NCI-H187 treated with DMSO at 0.1 percent for 48 hours (cell line): ENCODE measurements around the gene ATG4D.
"Not testable (repeated sequence)": the region's sequence is repeated elsewhere in the genome, so short reads cannot be mapped to it uniquely, and the experiment has no call there.

ENCODE experiments used
- DNase-seq: peaks from one replicate; lab custom pipeline; 2025; lab: John Stamatoyannopoulos, UW

Gene ATG4D

DNA sequence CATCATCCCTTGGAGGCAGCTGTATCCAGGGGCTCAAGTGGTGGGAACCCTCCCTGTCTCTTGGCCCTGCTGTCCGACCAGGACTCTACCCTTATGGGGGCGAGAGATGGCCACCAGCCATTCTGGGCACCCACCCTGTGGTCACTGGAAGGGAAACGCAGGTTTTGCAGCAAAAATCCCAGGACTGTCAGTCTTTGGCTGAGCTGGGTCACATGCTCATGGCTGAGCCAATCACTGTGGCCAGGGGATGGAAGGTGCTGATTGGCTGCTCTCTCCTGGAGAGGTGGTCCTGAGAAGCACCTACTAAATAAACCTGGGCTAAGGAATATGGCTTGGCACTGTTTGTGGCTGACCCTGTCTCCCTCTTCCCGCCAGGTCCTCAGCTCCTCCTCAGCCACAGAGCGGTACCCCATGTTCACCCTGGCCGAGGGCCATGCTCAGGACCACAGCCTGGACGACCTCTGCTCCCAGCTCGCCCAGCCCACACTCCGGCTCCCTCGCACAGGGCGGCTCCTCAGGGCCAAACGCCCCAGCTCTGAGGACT, 8.9 kb downstream of the ATG4D start:
- DNase-seq = no peak

DNA sequence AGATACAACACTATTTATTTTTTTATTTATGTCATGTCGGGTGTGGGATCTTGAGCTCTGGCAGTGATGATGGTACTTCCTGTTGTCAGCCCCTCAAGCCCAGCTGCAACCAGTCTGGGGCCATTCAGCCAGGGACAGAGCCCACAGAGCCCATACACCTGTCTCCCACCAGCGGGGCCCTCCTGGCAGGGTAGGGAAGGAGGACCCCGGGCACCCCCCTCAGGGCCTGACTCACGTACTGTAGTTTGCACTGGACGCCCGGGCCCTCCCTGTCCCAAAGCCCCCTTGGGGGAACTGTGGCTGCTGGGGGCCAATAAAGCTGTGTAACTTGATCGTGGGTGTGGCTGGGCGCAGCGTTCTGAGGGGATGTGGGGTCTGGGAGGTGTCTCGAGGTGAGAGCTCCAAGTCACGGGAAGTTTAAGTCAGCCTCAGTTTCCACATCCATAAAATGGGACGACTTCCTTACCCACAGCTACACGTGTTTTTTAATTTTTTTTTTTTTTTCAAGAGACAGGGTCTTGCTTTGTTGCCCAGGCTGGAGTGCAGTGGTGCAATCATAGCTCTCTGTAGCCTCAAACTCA, 9.5 kb downstream of the ATG4D start:
- DNase-seq = no peak

DNA sequence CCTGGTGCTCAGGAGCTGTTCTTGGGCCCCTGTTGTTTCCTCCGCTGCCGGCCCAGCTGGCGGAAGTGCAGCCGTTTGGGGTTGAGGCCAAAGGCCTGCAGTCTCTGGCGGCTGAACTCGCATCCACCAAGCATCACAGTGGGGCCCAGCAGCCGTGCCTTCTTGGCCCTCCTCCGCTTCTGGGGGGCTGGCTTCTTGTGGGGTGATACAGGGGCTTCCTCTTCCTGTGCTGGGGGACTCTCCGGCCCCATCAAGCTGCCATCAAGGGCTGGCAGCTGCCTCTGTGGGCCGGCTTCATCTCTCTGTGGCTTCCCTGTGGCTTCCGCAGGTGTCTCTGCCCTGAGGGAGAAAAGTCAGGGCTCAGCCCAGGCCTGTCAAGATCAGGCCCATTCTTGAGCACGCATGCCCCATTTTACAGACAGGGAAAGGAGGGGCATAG, 10.3 kb downstream of the ATG4D start:
- DNase-seq = no peak

DNA sequence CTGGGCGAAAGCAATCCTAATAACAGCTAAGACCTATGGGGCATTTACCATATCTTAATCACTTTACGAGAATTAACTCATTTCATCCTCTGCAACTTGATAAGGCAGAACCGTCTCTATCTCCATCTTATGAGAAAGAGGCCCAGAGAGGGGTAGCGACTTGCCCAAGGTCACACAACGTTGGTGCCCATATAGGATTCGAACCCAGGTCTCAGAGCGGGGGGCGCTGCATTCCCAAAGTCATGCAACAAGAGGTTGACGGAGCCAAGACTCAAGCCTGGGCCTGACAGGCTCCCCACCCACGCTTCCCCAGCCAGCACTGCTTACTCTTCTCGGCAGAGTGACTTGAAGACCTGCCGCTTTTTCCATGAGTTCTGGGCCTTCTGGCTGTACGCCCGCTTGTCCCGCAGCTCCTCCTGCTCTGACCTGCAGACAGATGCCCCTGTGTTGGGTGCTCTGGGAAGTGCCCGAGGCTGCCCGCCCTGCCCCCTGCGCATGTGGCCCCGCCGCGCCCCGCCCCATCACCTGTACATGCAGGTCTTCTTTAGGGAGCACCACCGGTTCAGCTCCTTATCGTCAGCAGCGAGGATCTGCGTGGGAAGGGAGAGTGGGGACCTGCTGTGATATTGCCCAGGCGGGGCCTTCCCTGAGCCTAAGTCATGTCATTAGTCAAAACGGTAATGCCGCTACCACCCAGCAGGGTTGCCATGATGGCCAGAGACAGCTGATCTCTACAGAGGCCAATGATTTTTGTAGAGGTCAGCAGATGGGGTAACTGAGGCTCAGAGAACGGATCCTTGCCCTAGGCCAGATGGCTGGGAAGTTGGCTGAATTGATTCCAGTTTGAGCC, 11.3 kb downstream of the ATG4D start:
- no peak for DNase-seq

DNA sequence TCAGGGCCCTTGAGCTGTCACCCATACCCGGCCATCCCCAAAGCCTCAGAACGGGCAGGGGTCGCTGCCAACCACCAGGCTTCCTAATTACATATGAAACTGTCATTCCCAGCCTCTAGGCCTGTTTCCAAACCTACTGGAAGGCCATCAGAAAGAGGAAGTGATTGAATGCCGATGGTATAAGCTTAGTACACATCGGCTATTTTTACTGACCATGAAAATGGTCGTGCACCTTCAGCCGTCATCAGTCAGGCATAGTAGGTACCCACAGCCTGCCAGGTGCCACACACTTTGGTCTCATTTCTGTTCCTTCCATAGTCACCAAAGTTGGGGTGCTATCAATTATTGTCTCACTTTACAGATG, 11.9 kb downstream of the ATG4D start:
- DNase-seq = no peak

DNA sequence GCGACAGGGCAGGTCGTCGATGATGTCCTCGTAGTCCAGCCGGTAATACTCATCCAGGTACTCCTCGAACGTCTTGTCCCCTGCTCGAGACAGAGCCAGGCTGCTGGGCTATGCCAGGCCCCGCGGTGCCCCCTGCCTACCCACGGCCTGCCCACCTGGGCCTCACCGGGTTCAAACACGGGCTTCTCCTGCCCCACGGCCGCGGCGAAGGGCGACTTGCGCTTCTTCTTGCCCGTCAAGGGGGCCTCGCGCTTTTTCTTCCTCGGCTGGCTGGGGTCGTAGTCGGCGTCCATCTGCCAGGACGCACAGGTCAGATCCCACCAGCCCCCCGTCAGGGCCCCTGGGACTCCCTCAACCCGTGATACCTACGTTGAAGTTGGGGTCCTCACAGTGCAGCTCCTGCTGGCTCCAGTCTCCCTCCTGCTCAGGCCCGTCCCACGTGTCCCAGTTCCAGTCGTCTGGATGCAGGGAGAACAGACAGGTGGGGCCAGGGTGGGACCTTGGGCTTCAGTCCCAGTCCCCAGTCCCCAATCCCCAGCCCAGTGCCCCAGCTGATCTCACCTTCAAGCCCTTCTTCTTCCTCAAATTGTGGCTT, 14.0 kb downstream of the ATG4D start:
- DNase-seq = no peak

DNA sequence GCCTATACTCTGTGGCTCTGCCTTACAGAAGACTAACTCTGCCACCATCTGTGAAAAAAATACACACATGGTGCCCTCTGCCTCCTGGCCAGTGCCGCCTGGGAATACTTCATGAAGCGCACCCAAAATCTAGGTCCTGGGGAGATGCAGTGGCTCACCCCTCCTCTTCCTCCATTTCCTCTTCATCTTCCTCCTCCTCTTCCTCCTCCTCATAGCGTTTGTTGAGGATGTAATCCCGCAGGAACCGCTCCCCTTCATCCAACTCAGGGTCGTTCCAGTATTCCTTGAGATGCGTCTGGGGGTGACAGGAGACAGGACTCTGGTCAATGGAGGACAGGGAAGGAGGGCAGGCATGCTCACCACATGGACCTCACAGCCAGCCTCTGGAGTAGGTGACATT, 16.4 kb downstream of the ATG4D start:
- no peak for DNase-seq

DNA sequence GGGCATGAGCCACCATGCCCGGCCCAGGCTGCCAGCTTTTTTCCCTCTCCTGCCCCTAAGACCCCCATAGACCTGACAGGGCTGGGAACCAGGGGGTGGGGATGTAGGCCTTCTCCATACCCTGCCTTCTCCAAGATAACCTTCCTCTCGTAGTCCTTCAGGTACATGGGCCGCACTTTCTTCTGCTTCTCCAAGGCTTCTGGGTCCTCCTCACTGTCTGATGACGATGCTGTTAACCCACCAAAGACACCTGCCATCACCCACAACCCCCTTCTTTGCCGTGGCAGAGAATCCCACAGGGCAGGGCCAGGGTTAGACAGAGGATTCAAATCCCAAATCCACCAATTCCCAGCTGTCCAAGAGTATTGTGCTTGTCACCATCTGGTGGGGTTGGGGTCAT, 18.9 kb downstream of the ATG4D start:
- DNase-seq = no peak

DNA sequence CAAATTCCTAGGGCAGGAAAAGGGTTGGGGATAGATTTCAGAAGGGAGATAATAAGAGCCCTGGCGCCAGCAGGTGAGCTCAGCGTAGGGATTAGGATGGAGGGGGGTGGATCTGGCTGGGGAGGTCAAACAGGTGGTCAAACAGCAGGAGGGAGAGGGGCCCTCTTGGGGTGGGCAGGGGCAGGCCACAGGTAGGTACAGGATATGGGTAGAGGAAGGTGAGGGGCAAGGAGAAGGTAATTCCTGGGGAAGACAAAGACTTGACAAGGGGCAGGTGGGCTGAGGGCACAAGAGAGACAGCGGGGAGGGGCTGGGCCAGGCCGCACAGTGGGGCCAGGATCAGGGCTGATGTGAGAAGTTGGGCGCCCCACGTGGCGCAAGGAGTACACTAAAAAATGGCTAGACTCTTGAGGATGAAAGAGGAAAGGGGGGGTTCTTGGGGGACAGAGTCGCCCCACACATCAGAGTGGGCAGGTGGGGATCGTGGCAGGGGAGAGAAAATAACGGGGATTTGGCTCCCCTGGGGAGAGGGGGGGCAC, 21.4 kb downstream of the ATG4D start:
- DNase-seq = no peak

DNA sequence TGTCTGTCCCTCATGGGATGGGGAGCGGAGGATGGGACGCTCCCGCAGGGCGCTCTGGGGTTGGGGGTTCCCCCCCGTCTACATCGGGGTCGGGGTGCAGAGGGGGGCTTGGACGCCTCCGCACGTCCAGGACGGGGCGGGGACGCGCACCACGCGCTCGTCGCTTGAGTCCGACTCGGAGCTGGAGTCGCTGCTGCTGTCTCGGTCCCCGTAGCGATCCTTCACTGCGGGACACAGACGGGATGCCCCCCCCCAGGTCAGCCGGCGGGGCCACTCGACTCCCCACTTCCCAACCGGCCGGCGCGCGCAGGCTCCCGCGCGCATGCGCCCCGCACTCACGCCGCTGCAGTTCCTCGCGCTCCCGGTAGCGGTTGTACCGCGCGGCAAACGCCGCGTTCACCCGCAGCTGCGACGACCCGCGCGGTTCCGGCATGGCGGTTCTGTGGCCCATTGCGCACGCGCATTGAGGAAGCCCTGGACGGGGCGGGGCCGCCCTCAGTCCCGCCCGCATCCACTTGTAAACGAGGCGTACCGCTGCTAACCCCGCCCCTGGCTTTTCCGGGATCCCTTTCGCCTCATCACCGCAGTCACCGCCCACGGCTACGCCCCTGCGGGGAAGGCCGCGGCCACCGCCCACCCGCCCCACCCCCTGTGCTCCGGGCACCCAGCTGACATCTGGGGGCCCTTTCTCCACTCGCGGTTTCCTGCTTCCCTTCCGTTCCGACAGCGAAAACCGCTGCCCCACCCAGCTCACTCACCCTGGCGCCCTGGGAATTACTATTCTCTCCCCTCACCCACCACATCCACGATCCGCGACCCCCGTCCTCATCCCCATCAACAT, 22.1 kb downstream of the ATG4D start, which contains the start of gene KRI1:
Gene KRI1 (minus strand): TSS at position 444 of the 841 bp plus-strand sequence. CDS start 11 bp downstream, at position 433.
- peak; percentile 40 for DNase-seq

DNA sequence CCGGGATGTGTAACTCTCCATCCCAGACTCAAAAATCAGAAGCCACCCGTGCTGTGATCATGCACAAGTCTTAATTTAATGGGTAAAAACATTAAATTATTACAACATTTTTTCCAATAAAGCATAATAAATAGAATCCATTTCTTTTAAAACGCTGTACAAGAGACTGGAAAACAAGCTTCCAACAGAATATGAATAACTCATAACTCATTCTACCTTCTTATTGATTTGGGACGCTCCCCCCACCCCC, 22.6 kb downstream of the ATG4D start:
- no peak for DNase-seq

DNA sequence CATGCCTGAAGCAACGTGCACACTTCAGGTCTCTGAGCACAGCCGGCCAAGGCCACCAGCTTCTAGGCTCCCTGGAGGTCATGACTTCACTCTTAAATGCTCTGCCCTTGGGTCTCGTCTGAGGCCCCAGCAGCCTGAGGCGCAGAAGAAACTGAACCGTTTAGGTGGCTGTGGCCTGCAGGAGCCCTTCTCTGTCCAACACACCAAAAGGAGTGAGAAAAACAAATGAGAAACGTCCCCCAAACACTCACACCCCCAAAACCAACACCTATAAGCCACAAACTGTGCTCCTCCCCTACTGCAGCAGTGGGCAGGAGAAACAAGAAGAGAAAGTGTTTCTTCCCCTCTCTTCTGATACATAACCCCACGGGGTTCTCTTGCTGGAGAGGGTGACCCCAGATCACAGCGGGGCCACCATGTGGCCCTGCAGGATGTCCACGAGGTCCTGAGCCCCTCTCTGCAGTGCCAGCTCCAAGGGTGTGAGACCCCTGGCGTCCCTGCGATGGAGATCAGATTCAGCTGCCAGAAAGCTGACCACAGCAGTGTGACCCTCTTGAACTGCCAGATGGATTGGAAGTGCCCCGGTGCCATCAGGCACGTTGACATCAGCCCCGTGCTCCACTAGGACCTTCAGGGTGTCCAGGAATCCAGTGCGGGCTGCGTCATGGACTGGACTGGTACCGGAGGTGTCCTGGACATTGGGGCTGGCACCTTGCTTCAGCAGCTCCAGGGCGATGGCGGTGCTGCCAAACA, 23.1 kb downstream of the ATG4D start:
- no peak for DNase-seq

DNA sequence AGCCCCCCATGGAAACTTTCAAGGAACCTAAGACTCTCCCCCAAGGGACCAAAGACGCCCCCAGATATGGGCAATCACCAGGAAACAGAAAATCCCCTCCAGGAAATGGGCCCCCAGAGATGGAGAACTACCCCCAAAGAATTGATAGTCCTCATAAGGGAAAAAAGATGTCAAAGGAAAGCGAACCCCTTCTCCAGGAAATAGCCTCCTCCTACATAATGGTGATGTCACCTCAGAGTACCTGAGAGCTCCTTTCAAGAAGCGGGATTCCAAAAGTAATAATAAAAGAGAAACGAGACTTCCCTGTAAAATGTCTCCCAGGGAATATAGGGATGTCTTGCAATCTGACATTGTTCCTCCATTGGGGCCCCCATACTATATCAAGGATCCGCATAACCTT, 24.0 kb downstream of the ATG4D start:
- DNase-seq = no peak

DNA sequence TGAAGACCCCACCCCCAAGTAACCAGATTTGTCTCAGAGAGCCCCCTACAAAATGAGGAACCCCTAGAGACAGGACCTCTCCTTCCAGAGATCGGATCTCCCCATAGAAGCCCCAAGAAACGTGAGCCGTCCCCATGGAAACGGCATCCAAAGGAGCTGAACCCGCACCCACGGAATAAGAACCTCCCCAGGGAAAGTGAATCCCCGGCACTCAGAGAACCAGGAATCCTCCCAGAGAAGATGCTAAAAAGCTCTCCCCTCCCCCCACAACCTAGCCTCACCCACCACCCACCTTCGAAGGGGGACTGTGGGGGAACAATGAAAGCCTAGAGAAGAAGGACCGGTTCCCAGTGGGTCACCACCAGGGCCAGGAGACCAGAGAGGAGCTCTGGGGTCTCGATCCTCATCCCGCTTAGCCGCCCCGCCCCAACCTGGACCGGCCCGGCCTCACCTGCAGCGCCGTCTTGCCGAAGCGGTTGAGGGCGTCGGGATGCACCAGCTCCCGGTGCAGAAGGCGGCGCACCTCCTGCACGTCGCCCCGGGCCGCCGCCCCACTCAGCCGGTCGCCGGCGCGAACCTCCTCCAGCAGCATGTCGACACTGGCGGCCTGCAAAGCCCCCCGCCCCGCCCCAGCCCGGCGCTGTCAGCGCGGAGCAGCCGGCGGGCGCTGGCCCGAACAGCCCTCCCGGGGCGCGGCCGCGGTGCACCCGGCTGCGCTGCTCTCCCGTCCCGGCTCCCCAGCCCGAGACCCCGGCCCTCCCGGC, 24.5 kb downstream of the ATG4D start:
- DNase-seq = no peak

DNA sequence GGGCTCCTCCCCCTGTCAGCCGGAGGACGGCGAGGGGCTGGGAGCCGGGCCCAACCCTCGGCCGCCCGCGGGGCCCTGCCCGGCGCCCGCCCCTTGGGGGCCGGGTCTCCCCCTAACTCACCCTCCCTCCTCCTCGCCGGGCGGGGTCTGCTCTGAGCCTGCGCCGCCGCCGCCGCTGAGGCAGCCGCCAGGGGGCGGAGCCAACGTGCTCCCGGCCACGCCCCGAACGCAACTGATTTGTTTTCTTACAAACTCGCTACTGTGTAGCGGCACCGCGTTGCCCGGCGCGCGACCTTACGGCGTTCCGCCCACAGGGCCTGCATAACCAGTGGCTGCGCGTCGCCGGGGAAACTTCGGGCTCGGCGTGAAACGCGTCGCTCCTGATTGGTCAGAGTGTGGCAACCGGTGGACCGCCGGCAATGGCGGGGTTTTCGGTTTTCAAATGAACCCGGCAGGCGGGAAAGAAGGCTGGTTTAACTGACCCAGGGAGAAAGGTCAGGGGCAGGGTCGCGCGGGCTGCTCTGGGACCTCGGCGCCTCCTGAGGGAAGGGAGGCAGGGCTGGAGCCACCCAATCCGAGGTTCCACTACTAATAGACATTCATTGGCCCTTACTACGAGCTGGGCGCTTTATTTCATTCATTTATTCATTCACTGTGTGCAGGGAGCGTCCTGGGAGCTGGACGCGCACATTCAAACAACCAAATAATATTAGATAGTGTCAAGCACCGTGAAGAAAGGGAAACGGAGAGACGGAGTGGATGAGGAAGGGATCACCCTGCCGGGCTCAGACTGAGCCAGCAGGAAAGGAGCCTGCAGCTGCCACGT, 25.3 kb downstream of the ATG4D start, which contains the start of gene CDKN2D:
Gene CDKN2D (minus strand): TSS at position 154 of the 826 bp plus-strand sequence. CDS start 326 bp downstream, outside the sequence.
- DNase-seq = peak; percentile 75

DNA sequence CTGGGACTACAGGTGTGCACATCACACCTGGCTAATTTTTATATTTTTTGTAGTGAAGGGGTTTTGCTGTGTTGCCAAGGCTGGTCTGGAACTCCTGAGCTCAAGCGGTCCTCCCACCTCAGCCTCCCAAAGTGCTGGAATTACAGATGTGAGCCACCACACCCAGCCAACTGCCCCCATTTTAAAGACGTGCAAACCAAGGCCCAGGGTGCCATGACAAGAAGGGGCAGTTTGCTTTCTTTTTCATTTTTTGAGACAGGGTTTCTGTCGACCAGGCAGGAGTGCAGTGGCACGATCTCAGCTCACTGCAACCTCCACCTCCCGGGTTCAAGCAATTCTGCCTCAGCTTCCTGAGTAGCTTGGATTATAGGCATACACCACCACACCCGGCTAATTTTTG, 30.1 kb downstream of the ATG4D start:
- DNase-seq = not testable (repeated sequence)

DNA sequence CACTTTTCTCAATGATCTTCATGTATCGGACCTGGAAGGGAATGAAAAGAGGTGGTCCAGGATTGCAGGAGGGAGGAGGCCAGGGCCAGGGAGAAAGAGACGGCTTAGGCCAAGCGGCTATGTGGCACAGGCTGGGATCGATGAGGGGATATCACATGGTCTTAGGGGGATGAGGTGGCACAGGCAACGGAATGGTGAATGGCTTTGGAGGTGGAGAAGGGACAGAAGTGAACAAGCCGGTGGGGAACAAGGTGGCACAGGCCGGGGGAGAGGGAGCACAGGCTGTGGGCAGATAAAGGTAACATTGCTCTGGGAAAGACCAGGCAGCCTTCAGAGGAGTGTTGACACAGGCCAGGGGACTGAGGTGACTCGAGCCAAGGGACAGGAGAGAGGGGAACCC, 30.8 kb downstream of the ATG4D start:
- no peak for DNase-seq

DNA sequence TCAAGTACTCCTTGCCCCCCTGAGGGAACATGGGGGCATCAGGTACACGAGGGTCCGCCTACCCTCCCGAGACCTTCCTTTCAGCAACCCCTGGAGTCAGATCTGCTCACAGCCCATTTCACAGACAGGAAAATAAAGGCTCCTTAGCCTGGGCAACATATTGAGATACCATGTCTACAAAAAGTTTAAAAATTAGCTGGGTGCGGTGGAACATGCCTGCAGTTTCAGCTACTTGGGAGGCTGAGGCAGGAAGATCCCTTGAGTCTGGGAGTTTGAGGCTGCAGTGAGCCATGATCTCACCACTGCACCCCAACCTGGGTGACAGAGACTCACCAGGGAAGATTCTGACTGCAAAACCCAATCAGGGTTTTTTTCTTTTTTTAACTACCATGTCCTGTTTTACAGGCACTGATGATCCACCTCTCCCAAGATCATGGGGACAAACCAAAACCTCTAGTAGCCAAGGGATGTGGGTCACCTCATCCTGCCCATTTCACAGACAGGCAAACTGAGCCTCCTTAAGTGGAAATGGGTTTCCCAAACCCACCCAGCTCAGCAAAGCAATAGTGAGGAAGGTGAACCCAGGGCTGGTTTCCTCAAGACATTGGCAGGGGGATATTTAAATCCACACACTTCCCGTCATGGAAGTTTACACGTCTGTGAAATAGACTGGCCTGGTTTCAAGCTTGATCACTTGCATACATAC, 31.5 kb downstream of the ATG4D start:
- no peak for DNase-seq

DNA sequence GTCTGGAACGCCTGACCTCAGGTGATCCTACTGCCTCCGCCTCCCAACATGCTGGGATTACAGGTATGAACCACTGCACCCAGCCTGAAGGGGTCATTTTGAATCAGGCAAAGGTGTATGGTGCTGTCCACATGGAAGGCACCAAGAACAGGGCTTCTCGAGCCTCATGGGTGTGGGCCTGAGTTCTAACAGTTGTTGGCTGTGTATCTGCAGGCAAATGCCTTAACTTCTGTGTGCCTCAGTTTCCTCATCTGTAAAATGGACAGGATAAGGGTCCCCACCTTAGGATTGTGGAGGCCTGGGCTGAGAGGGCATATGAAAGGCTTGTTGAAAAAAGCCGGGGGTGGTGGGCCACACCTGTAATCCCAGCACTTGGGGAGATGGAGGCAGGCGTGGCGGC, 34.2 kb downstream of the ATG4D start:
- DNase-seq = no peak
